Diencephalon (tissue), 1 donor: Measurements from ENCODE around the gene LUC7L2. TPM values are rescaled to one million over a fixed set of nuclear protein-coding genes. Genes with fewer than 3 reads are reported as not detected.

Experiments used
- small RNA-seq: library from RNA; depleted of rRNA; stranded (forward); fragments of <200 nt; gene quantifications from one replicate; pipeline ENCODE3, GENCODE V24; 2014
- total RNA-seq: library from RNA; depleted of rRNA; stranded (reverse); fragments of >200 nt; gene quantifications from one replicate; pipeline ENCODE4 v1.2.3, GENCODE V29; 2014

LUC7L2 gene, protein sequence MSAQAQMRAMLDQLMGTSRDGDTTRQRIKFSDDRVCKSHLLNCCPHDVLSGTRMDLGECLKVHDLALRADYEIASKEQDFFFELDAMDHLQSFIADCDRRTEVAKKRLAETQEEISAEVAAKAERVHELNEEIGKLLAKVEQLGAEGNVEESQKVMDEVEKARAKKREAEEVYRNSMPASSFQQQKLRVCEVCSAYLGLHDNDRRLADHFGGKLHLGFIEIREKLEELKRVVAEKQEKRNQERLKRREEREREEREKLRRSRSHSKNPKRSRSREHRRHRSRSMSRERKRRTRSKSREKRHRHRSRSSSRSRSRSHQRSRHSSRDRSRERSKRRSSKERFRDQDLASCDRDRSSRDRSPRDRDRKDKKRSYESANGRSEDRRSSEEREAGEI
- total RNA-seq, result 59.1 TPM

DNA sequence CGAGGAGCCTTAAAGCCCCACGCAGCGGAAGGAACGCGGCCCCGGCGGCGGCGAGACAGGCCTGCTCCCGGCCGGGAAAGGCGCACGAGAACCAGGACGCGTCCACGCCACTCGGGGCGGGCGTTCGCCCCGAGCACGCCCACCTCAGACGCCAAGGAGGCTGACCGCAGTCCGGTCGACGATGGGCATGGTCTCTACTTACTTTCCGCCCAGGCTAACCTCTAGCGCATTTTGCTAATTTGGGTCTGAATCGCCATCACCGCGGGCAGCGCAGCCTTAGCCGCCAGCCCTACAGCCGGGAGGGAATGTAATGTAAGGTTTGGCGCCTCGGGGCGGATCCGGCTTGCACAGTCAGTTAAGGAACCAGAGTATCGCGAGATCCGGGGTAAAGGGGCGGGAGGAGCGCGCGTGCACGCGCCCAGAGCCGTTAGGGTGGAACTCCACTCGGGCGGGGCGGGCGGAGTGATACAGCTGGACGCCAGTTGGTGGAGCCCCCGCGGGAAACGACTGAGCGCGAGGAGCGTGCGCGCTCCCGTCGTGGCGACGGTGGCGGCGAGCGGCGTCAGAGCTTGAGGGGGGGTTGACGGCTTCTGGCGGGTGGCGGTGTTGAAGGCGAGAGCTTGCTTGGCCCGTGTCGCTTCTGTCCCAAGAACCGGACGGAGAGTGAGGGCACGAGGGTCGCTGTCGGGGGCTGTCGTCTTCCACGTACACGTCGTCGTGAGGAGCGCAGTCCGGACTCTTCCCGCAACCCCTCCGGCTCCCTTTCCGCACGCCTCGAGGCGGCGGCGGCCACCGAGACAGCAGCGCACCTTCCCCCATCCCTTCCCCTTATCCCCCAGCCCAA is at the start of gene LUC7L2:
Gene LUC7L2, plus strand, starts transcription at position 529 of the 844 bp plus-strand sequence. CDS start 368 bp downstream, outside the sequence.

DNA sequence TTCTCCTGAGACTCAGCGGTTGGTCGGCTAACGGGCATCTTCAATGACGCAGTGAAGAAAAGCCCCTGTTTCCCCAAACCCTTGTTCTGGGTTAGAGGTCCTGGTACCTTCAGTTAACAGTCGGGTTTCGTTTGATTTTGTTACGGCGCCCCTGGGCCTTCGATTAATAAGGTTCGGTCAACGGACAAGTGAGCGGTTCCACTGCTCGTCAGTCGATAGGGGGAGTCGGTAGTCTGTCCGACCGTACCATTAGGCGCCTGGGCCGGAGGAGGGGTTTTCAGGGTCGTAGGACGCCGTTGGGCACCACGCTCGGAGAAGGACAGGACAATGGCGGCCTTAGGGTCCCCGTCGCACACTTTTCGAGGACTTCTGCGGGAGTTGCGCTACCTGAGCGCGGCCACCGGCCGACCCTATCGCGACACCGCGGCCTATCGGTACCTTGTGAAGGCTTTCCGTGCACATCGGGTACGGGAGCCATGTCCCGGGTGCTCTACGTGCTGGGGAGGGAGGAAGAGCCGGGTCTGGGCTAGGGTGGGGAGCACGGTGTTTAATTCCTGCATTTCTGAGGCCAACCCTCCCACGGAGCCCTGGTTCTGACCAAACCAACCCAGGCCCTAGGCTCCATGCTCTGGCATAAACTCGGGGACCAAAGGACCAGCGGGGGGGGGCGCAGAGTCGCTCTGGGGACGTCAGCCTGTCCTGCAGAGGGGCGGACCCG is 18.5 kb upstream of the LUC7L2 start, which contains the start of gene FMC1:
Gene FMC1, plus strand, starts transcription at position 280 of the 718 bp plus-strand sequence. Its CDS starts 48 bp downstream, at position 328.

Small RNAs within 50 kb of the gene (small RNA-seq; reads per million reads assigned to genes)
- gene RNU6-206P, result not detected
- gene RNU6-911P, result not detected

Other genes starting within 250 kb of the LUC7L2 start
- gene UBN2, start 128.7 kb upstream of the LUC7L2 start, total RNA-seq, result 21.2 TPM
- 20.3 TPM for gene FMC1, start 18.6 kb upstream of the LUC7L2 start, total RNA-seq
- gene KLRG2, start 123.8 kb downstream of the LUC7L2 start, total RNA-seq, result not detected
- 9.7 TPM for gene CLEC2L, start 163.8 kb downstream of the LUC7L2 start, total RNA-seq